Endothelial cell of umbilical vein (primary cell): Measurements from ENCODE around the gene SERPINE1. TPM values are rescaled to one million over a fixed set of nuclear protein-coding genes. Genes with fewer than 3 reads are reported as not detected.

ENCODE experiments used
- BruUV-seq: library from RNA; stranded (reverse); fragments of 400-500 nt; replicated peaks from 2 replicates; lab custom pipeline; 2021; lab: Mats Ljungman, UMichigan
- CTCF ChIA-PET: fragments of 300-600, 350-600 bp; sonication (Branson Sonifier 250); formaldehyde crosslinking; loops from one replicate; lab custom pipeline; 2021; ENCODE audit warnings: antibody characterized with exemption, inconsistent platforms; lab: Charles Lee
- POLR2A ChIA-PET: fragments of 300-600, 350-600 bp; sonication (Branson Sonifier 250); formaldehyde crosslinking; loops from one replicate; lab custom pipeline; 2021; ENCODE audit warnings: antibody characterized with exemption, inconsistent platforms; lab: Charles Lee
- DNase-seq: peaks from one replicate; pipeline ENCODE4 v3.0.0-alpha.2; 2011; ENCODE audit warnings: low read depth, low spot score
- FAIRE-seq: peaks from 2 replicates; lab custom pipeline; 2011; peaks lifted over from hg19 to GRCh38; lab: Jason Lieb, UNC
- H2AFZ ChIP-seq: 2 replicates; pipeline ENCODE4 v1.6.0; 2012; ENCODE audit warnings: low read depth, low read length, control low read depth, inconsistent platforms
- H3K27ac ChIP-seq: 2 replicates; pipeline ENCODE4 v1.5.1; 2011; ENCODE audit warnings: low read depth, mild to moderate bottlenecking, control low read depth, low read length, moderate library complexity; ENCODE audit not compliant: insufficient read depth
- H3K27me3 ChIP-seq, 2 experiments: 2 replicates each; pipeline versions ENCODE4 v1.6.0 to v1.6.1; 2011; ENCODE audit warnings: low read length in 2 of 2, mixed read lengths in 1 of 2; ENCODE audit not compliant: control insufficient read depth in 2 of 2, insufficient read depth in 2 of 2
- H3K36me3 ChIP-seq, 2 experiments: 2 replicates in 1 of 2; 3 replicates in 1 of 2; pipeline ENCODE4 v1.5.1; 2011; ENCODE audit warnings: low read length in 2 of 2, mild to moderate bottlenecking in 1 of 2, moderate library complexity in 1 of 2; ENCODE audit not compliant: control insufficient read depth in 2 of 2, insufficient read depth in 2 of 2; ENCODE audit errors: extremely low read depth in 1 of 2
- H3K4me1 ChIP-seq: 3 replicates; pipeline ENCODE4 v1.5.1; 2011; ENCODE audit warnings: mild to moderate bottlenecking, low read length; ENCODE audit not compliant: control insufficient read depth, insufficient read depth; ENCODE audit errors: extremely low read depth
- H3K4me2 ChIP-seq: 2 replicates; pipeline ENCODE4 v1.6.1; 2011; ENCODE audit warnings: low read length, control low read depth, mixed read lengths; ENCODE audit not compliant: insufficient read depth
- H3K4me3 ChIP-seq, 3 experiments: fragments of 200-600 bp in 1 of 3; sonication (generic), shearing (Covaris generic) in 1 of 3; replicated peaks in 1 of 3; 2 replicates each; pipeline ENCODE4 v1.5.1; 2011 to 2016; ENCODE audit warnings: control low read depth in 3 of 3, low read length in 3 of 3, mild to moderate bottlenecking in 2 of 3, inconsistent platforms in 1 of 3, low read depth in 1 of 3, moderate library complexity in 1 of 3; ENCODE audit not compliant: insufficient read depth in 1 of 3
- H3K79me2 ChIP-seq: 2 replicates; pipeline ENCODE4 v1.6.0; 2012; ENCODE audit warnings: low read length, inconsistent platforms; ENCODE audit not compliant: control insufficient read depth, insufficient read depth
- H3K9ac ChIP-seq: replicated peaks from 2 replicates; pipeline ENCODE3; 2011; ENCODE audit warnings: low read length, control low read depth; ENCODE audit not compliant: insufficient read depth; ENCODE audit errors: extremely low read depth
- H3K9me1 ChIP-seq: replicated peaks from 3 replicates; pipeline ENCODE4 v1.6.0; 2011; ENCODE audit warnings: mild to moderate bottlenecking, low read length; ENCODE audit not compliant: control insufficient read depth, insufficient read depth; ENCODE audit errors: extremely low read depth
- H3K9me3 ChIP-seq: replicated peaks from 2 replicates; pipeline ENCODE4 v1.5.1; 2012; ENCODE audit warnings: low read length, inconsistent platforms; ENCODE audit not compliant: control insufficient read depth, insufficient read depth
- H4K20me1 ChIP-seq: replicated peaks from 2 replicates; pipeline ENCODE3; 2011; ENCODE audit warnings: mild to moderate bottlenecking, low read length; ENCODE audit not compliant: control insufficient read depth, insufficient read depth; ENCODE audit errors: extremely low read depth
- CTCF ChIP-seq, 2 donors: IDR thresholded peaks; 1 replicate in 1 of 2; 2 replicates in 1 of 2; pipeline ENCODE4 v1.5.1; 2011; ENCODE audit warnings: low read length in 2 of 2, mild to moderate bottlenecking in 2 of 2, moderate library complexity in 2 of 2, control low read depth in 1 of 2, inconsistent platforms in 1 of 2, low read depth in 1 of 2; ENCODE audit not compliant: insufficient read depth in 1 of 2; ENCODE audit errors: extremely low read depth in 1 of 2
- EZH2 ChIP-seq: IDR thresholded peaks from 2 replicates; pipeline ENCODE4 v1.6.1; 2012; ENCODE audit warnings: borderline replicate concordance, low read depth, mild to moderate bottlenecking, moderate library complexity, low read length, inconsistent platforms; ENCODE audit not compliant: severe bottlenecking
- FOS ChIP-seq: IDR thresholded peaks from 2 replicates; pipeline ENCODE4 v1.6.1; 2011; ENCODE audit warnings: mild to moderate bottlenecking, low read length, moderate library complexity, borderline replicate concordance; ENCODE audit not compliant: insufficient read depth
- GATA2 ChIP-seq: IDR thresholded peaks from 2 replicates; pipeline ENCODE4 v1.7.0; 2011; ENCODE audit warnings: low read depth, mild to moderate bottlenecking, moderate library complexity, mixed read lengths, low read length; ENCODE audit not compliant: insufficient read length, insufficient read depth
- JUN ChIP-seq: IDR thresholded peaks from 2 replicates; pipeline ENCODE4 v1.6.1; 2011; ENCODE audit warnings: borderline replicate concordance, low read depth; ENCODE audit not compliant: insufficient read length, insufficient read depth
- MAX ChIP-seq: IDR thresholded peaks from 2 replicates; pipeline ENCODE4 v1.6.1; 2011; ENCODE audit not compliant: insufficient read depth, insufficient read length
- MYC ChIP-seq: IDR thresholded peaks from one replicate; pipeline ENCODE4 v1.6.1; 2011; ENCODE audit warnings: mild to moderate bottlenecking, low read depth, low read length
- POLR2A ChIP-seq: IDR thresholded peaks from 2 replicates; pipeline ENCODE4 v1.6.1; 2012; ENCODE audit warnings: low read depth, mild to moderate bottlenecking, control low read depth, low read length
- POLR2AphosphoS5 ChIP-seq: IDR thresholded peaks from 2 replicates; pipeline ENCODE4 v1.6.1; 2012; ENCODE audit warnings: low read depth, mild to moderate bottlenecking, control low read depth, low read length, moderate library complexity; ENCODE audit not compliant: insufficient read depth
- dilution Hi-C: fragments of 300-500 bp; cut with MboI; formaldehyde crosslinking; loops from one replicate; pipeline ENCODE4 v1.15.0; 2019; ENCODE audit warnings: low sequenced_read_pairs; ENCODE audit not compliant: extremely low pct_ligation_motif_present
- intact Hi-C: fragments of 100-400 bp; cut with micrococcal nuclease; formaldehyde crosslinking; loops from one replicate; pipeline ENCODE4 v1.10.0; 2022
- polyA plus RNA-seq, 4 experiments: library from polyadenylated mRNA; depleted of rRNA in 3 of 4; stranded (reverse) in 3 of 4; unstranded in 1 of 4; fragments of >200 nt; gene quantifications; 2 replicates each; pipeline versions ENCODE4 v1.2.1 to v1.2.3, GENCODE V29; 2011 to 2012; ENCODE audit warnings: missing spikeins in 1 of 4
- total RNA-seq: library from RNA; stranded (reverse); gene quantifications from 2 replicates; pipeline ENCODE4 v1.2.3, GENCODE V29; 2021

Gene SERPINE1
- total and polyA plus RNA-seq, 2 donors (not counting 3 experiments of a cell fraction or from before 2014, with no cell fraction given) = 2,296 to 4,637 TPM

GRCh38 chr7:101151908-101152651, 25.2 kb downstream of the SERPINE1 start:
- H3K4me3 ChIP-seq = no peak overlapping the region
- ChIA-PET CTCF (interaction anchor here (0.7 to 6.0 kb wide), 5 partner anchors 9 to 131 kb away, joined by 3 to 75 read pairs (median 9); no protein-coding TSS in a partner anchor), POLR2A (no interaction called here)
- peaks cover 2 to 6% of the 10 kb centered on the region in 2 experiments for H3K36me3 ChIP-seq
- BruUV-seq = no TSS peak
- intact Hi-C loops = no loop called here
- TF ChIP-seq POLR2AphosphoS5 = no peak
- TF ChIP-seq MYC = no peak
- no peak for TF ChIP-seq GATA2
- TF ChIP-seq JUN = no peak
- TF ChIP-seq CTCF (IDR thresholded peaks at IDR 0.05; ENCODE audit: extremely low read depth in 1 of 2, insufficient read depth in 1 of 2, low read depth in 1 of 2, low read length in 2 of 2) = no peak
- TF ChIP-seq FOS = no peak
- TF ChIP-seq EZH2 = no peak
- no peak for TF ChIP-seq POLR2A
- TF ChIP-seq MAX = no peak
- FAIRE-seq (no peak), DNase-seq (no peak)
- no peaks in the 10 kb centered on the region for H3K9me3 ChIP-seq
- no peaks in the 10 kb centered on the region for H3K9me1 ChIP-seq
- H3K4me2 ChIP-seq = no peak overlapping the region
- H3K9ac ChIP-seq = no peak overlapping the region
- H3K79me2 ChIP-seq = peaks cover 10% of the 10 kb centered on the region
- dilution Hi-C loops = no loop called here
- H3K27ac ChIP-seq = no peak overlapping the region
- no peaks in the 10 kb centered on the region for H4K20me1 ChIP-seq
- peaks cover 0 to 4% of the 10 kb centered on the region in 2 experiments for H3K27me3 ChIP-seq
- peaks cover 6% of the 10 kb centered on the region for H3K4me1 ChIP-seq
- H2AFZ ChIP-seq = no peak overlapping the region
